GM12878 (cell line): ENCODE data around the gene ASIC3. TPM values are rescaled to one million over a fixed set of nuclear protein-coding genes. Genes with fewer than 3 reads are reported as not detected.

Source experiments
- ATAC-seq: fragments of 200-7000 bp; cut with Tn5 transposase; 3 replicates; pipeline ENCODE4 v1.9.1; 2020; ENCODE audit warnings: mild to moderate bottlenecking, moderate library complexity
- BruUV-seq: library from RNA; stranded (reverse); fragments of 400-500 nt; replicated peaks from 2 replicates; lab custom pipeline; 2021; lab: Mats Ljungman, UMichigan
- CTCF ChIA-PET: fragments of 300-600 bp; sonication (Branson Sonifier 250); formaldehyde crosslinking; extraction: SDS; loops from one replicate; lab custom pipeline; 2021; ENCODE audit warnings: inconsistent platforms; lab: Yijun Ruan, JAX
- POLR2A ChIA-PET: fragments of 350-600 bp; formaldehyde crosslinking; extraction: SDS; loops from one replicate; lab custom pipeline; 2021; ENCODE audit warnings: inconsistent platforms; lab: Charles Lee
- RAD21 ChIA-PET: fragments of 300-600 bp; sonication (Branson Sonifier 250); formaldehyde crosslinking; loops from one replicate; lab custom pipeline; 2023; ENCODE audit warnings: antibody characterized with exemption; ENCODE audit not compliant: unreplicated experiment; lab: Charles Lee
- SMC1A ChIA-PET: fragments of 300-600 bp; sonication (Branson Sonifier 250); formaldehyde crosslinking; loops from one replicate; lab custom pipeline; 2023; ENCODE audit not compliant: unreplicated experiment, uncharacterized antibody; lab: Charles Lee
- DNase-seq: peaks from one replicate; pipeline ENCODE4 v3.0.0-alpha.2; 2011; ENCODE audit warnings: low read depth, low spot score
- FAIRE-seq: peaks from 3 replicates; lab custom pipeline; 2011; peaks lifted over from hg19 to GRCh38; lab: Jason Lieb, UNC
- H2AFZ ChIP-seq: 2 replicates; pipeline ENCODE4 v1.6.0; 2011; ENCODE audit warnings: low read depth, low read length, control low read depth; ENCODE audit not compliant: control insufficient read depth
- H3K27ac ChIP-seq: 2 replicates; pipeline ENCODE4 v1.5.1; 2011; ENCODE audit warnings: control low read depth; ENCODE audit not compliant: control insufficient read depth, insufficient read depth
- H3K27me3 ChIP-seq, 2 experiments: replicated peaks in 1 of 2; 2 replicates each; pipeline versions ENCODE4 v1.6.0 to v1.6.1; 2011; ENCODE audit warnings: low read length in 1 of 2; ENCODE audit not compliant: control insufficient read depth in 2 of 2, insufficient read depth in 2 of 2
- H3K36me3 ChIP-seq, 2 experiments: 2 replicates each; pipeline ENCODE4 v1.5.1; 2011; ENCODE audit warnings: low read length in 1 of 2; ENCODE audit not compliant: control insufficient read depth in 2 of 2, insufficient read depth in 2 of 2
- H3K4me1 ChIP-seq: 2 replicates; pipeline ENCODE4 v1.6.1; 2011; ENCODE audit warnings: mild to moderate bottlenecking, low read length, moderate library complexity, mixed read lengths; ENCODE audit not compliant: control insufficient read depth, insufficient read depth
- H3K4me2 ChIP-seq: 2 replicates; pipeline ENCODE4 v1.6.0; 2011; ENCODE audit warnings: control low read depth; ENCODE audit not compliant: control insufficient read depth, insufficient read depth
- H3K4me3 ChIP-seq: fragments of 200-600 bp; sonication (generic); 2 replicates; pipeline ENCODE4 v1.5.1; 2016
- H3K79me2 ChIP-seq: 2 replicates; pipeline ENCODE4 v1.6.0; 2011; ENCODE audit warnings: low read length; ENCODE audit not compliant: control insufficient read depth, insufficient read depth
- H3K9ac ChIP-seq: 2 replicates; pipeline ENCODE4 v1.8.0; 2011; ENCODE audit warnings: low read length, control low read depth, mixed read lengths; ENCODE audit not compliant: control insufficient read depth, insufficient read depth
- H3K9me3 ChIP-seq: replicated peaks from 3 replicates; pipeline ENCODE4 v1.5.1; 2011; ENCODE audit warnings: mild to moderate bottlenecking, low read length; ENCODE audit not compliant: control insufficient read depth, insufficient read depth
- H4K20me1 ChIP-seq: 2 replicates; pipeline ENCODE4 v1.6.0; 2011; ENCODE audit not compliant: control insufficient read depth, insufficient read depth
- CBFB ChIP-seq: IDR thresholded peaks from 2 replicates; pipeline ENCODE4 v1.6.1; 2016; ENCODE audit warnings: antibody characterized with exemption, low read depth
- FOXK2 ChIP-seq: fragments of 450-650 bp; IDR thresholded peaks from 2 replicates; pipeline ENCODE4 v1.6.1; 2017; ENCODE audit warnings: mild to moderate bottlenecking, moderate library complexity
- GABPA ChIP-seq: IDR thresholded peaks from 2 replicates; pipeline ENCODE4 v1.6.1; 2014; ENCODE audit warnings: antibody characterized with exemption, low read depth, mild to moderate bottlenecking, inconsistent platforms
- HDGF ChIP-seq: fragments of 450-650 bp; IDR thresholded peaks from 2 replicates; pipeline ENCODE4 v1.6.1; 2016; ENCODE audit warnings: antibody characterized with exemption
- IRF3 ChIP-seq: fragments of 450-650 bp; IDR thresholded peaks from 2 replicates; pipeline ENCODE4 v1.6.1; 2014; ENCODE audit warnings: mild to moderate bottlenecking
- KAT2A ChIP-seq: conservative IDR thresholded peaks from 2 replicates; pipeline ENCODE4 v1.6.1; 2011; ENCODE audit warnings: low read depth, low read length; ENCODE audit not compliant: control insufficient read depth
- NFYB ChIP-seq: IDR thresholded peaks from 2 replicates; pipeline ENCODE4 v1.6.1; 2011; ENCODE audit warnings: low read depth, mild to moderate bottlenecking, low read length, improper control_type of control experiment, moderate library complexity; ENCODE audit not compliant: insufficient read depth
- ZBTB40 ChIP-seq: fragments of 450-650 bp; IDR thresholded peaks from 2 replicates; pipeline ENCODE4 v1.6.1; 2016; ENCODE audit warnings: mild to moderate bottlenecking, moderate library complexity, borderline replicate concordance
- WGBS: methylation state at CpG from one replicate; pipeline ENCODE4 v1.1.6; 2016; ENCODE audit warnings: low lambda C conversion rate; ENCODE audit not compliant: insufficient replicate concordance, insufficient coverage; ENCODE audit errors: missing lambda C conversion rate; 5-methylcytosine and 5-hydroxymethylcytosine counted together
- in situ Hi-C: fragments of 300-500 bp; cut with MboI; formaldehyde crosslinking; loops from 9 replicates; pipeline ENCODE4 v1.14.3; 2018; ENCODE audit warnings: mixed read lengths
- intact Hi-C: fragments of 100-400 bp; cut with micrococcal nuclease; formaldehyde crosslinking; loops from one replicate; pipeline ENCODE4 v1.14.2; 2022; ENCODE audit not compliant: unreplicated experiment
- polyA plus RNA-seq, 11 experiments: library from polyadenylated mRNA; depleted of rRNA in 4 of 11; unstranded in 6 of 11; stranded (reverse) in 5 of 11; fragments of >200 nt; fragmentation: Nextera tagmentation in 4 of 11; fragmentation: Illumina TruSeq in 1 of 11; extraction: Ambion mirVana in 4 of 11; extraction: Trizol in 1 of 11; gene quantifications; 1 replicate in 1 of 11; 2 replicates in 10 of 11; pipeline versions ENCODE4 v1.2.1 to v1.2.3, GENCODE V29; 2011 to 2016; ENCODE audit warnings: inconsistent platforms in 2 of 11, missing spikeins in 2 of 11, low read depth in 1 of 11
- total RNA-seq, 4 experiments: library from RNA; depleted of rRNA in 3 of 4; stranded (reverse); fragments of >200 nt in 3 of 4; fragmentation: Illumina TruSeq in 1 of 4; extraction: Trizol in 1 of 4; gene quantifications; 2 replicates each; pipeline versions ENCODE4 v1.2.1 to v1.2.3, GENCODE V29; 2013 to 2021
- TF ChIP-seq, protein P1 (sequence below): fragments of 450-650 bp; formaldehyde crosslinking; IDR thresholded peaks from 2 replicates; pipeline ENCODE4 v1.4.0; 2022; ENCODE audit warnings: mild to moderate bottlenecking, moderate library complexity
- TF ChIP-seq, protein P2 (sequence below): fragments of 450-650 bp; IDR thresholded peaks from 2 replicates; pipeline ENCODE4 v1.6.1; 2018; ENCODE audit warnings: borderline replicate concordance, mild to moderate bottlenecking; ENCODE audit not compliant: partially characterized antibody

ASIC3 gene
- total and polyA plus RNA-seq, 10 of the 15 experiments (the other 5 are each of a cell fraction or from before 2014, with no cell fraction given) = 0.07 to 1.0 (median 0.44) TPM; not detected in 4

DNA sequence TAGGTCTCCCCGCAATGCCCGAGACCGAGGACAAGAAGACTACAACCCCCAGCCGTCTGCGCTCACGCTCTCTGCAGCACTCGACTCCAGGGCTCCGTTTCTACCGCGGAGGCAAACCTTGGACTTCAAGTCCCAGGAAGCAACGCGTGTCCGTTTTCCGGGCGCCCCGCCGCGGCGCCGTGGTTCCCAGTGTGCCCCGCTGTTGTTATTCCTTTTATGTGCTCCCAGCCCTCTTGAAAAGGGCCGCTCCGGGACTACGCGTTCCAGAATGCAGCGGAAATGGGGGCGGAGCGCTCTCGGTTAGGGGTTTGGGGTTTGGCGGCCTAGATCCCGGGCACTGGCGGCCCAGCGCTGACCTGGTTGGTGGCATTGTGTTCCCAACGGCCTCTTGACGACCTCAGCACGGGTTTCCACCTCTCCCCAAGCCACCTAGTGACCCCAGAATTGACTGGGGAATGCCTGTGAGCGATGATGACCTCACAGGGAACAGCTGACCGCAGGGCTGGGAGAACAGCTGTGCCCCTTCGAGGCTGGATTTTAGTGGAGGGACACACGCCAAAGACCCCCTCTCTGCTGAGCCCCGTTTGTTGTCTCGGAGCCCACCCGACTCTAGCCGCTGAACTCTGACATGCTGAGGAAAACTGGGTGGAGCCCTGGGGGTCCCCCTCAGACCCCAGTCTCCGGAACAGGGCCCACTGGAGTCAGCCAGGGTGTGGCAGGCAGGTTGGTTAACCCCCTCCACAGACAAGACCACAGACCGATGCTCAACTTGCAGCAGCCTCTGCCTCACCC, 9.9 kb downstream of the ASIC3 start:
- H3K4me1 ChIP-seq = peaks cover 24% of the 10 kb centered on the region
- CTCF ChIA-PET = interaction anchor here (0.6 to 1.6 kb wide), 7 partner anchors 22 to 252 kb away, joined by 3 to 8 read pairs (median 3); partner anchors contain the start of genes ABCB8, FASTK and TMUB1
- peak; percentile 66; the same call in 1 of the 2 replicates for TF ChIP-seq FOXK2
- TF ChIP-seq, protein P1, sequence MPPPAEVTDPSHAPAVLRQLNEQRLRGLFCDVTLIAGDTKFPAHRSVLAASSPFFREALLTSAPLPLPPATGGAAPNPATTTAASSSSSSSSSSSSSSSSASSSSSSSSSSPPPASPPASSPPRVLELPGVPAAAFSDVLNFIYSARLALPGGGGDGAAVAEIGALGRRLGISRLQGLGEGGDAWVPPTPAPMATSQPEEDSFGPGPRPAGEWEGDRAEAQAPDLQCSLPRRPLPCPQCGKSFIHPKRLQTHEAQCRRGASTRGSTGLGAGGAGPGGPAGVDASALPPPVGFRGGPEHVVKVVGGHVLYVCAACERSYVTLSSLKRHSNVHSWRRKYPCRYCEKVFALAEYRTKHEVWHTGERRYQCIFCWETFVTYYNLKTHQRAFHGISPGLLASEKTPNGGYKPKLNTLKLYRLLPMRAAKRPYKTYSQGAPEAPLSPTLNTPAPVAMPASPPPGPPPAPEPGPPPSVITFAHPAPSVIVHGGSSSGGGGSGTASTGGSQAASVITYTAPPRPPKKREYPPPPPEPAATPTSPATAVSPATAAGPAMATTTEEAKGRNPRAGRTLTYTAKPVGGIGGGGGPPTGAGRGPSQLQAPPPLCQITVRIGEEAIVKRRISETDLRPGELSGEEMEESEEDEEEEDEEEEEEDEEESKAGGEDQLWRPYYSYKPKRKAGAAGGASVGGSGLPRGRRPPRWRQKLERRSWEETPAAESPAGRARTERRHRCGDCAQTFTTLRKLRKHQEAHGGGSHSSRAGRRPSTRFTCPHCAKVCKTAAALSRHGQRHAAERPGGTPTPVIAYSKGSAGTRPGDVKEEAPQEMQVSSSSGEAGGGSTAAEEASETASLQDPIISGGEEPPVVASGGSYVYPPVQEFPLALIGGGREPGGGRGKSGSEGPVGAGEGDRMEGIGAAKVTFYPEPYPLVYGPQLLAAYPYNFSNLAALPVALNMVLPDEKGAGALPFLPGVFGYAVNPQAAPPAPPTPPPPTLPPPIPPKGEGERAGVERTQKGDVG (CRISPR knock-in tag) = no peak
- TF ChIP-seq NFYB = no peak
- TF ChIP-seq CBFB = peak; percentile 40; the same call in 1 of the 2 replicates
- TF ChIP-seq ZBTB40 = peak; percentile 90
- TF ChIP-seq IRF3 = no peak
- peak; percentile 87 for TF ChIP-seq GABPA
- no peak for TF ChIP-seq KAT2A
- TF ChIP-seq, protein P2, sequence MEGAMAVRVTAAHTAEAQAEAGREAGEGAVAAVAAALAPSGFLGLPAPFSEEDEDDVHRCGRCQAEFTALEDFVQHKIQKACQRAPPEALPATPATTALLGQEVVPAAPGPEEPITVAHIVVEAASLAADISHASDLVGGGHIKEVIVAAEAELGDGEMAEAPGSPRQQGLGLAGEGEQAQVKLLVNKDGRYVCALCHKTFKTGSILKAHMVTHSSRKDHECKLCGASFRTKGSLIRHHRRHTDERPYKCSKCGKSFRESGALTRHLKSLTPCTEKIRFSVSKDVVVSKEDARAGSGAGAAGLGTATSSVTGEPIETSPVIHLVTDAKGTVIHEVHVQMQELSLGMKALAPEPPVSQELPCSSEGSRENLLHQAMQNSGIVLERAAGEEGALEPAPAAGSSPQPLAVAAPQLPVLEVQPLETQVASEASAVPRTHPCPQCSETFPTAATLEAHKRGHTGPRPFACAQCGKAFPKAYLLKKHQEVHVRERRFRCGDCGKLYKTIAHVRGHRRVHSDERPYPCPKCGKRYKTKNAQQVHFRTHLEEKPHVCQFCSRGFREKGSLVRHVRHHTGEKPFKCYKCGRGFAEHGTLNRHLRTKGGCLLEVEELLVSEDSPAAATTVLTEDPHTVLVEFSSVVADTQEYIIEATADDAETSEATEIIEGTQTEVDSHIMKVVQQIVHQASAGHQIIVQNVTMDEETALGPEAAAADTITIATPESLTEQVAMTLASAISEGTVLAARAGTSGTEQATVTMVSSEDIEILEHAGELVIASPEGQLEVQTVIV = peak; percentile 64
- 0 out of 2 replicates have a peak, but pooled peaks have one; percentile 64 for TF ChIP-seq HDGF

More for the DNA sequence above, 9.9 kb downstream of the ASIC3 start:
- in situ Hi-C loops (no loop called here), intact Hi-C loops (loop anchor here (1.0 to 2.0 kb wide), 4 partner anchors 22 to 53 kb away; partner anchors contain the start of genes ABCB8 and FASTK)
- H2AFZ ChIP-seq = peak overlapping the region; percentile 92
- H3K36me3 ChIP-seq = no peaks in the 10 kb centered on the region
- peak overlapping the region; percentile 98 for H3K4me2 ChIP-seq
- no peaks in the 10 kb centered on the region for H4K20me1 ChIP-seq
- H3K9ac ChIP-seq = peak overlapping the region; percentile 86
- H3K27me3 ChIP-seq = no peaks in the 10 kb centered on the region
- DNase-seq = peak; percentile 95
- RAD21 ChIA-PET = no interaction called here
- SMC1A ChIA-PET = interaction anchor here (1.0 kb wide), 3 partner anchors 25 to 29 kb away, joined by 3 to 5 read pairs (median 3); partner anchors contain the start of gene TMUB1
- ATAC-seq = peak; percentile 93
- under 1% methylated on average over 46 of the region's 46 CpGs for WGBS
- BruUV-seq = TSS peak; percentile 80
- peaks cover 21% of the 10 kb centered on the region for H3K79me2 ChIP-seq
- POLR2A ChIA-PET = interaction anchor here (0.5 to 1.4 kb wide), 6 partner anchors 23 to 137 kb away, joined by 3 to 9 read pairs (median 4); partner anchors contain the start of genes AGAP3, FASTK and TMUB1
- peak overlapping the region; percentile 99 for H3K4me3 ChIP-seq
- peak overlapping the region; percentile 88 for H3K27ac ChIP-seq
- FAIRE-seq = peak; percentile 100
- no peaks in the 10 kb centered on the region for H3K9me3 ChIP-seq
